GM19043 (cell line): ENCODE data around the gene PRRT1.
"Not testable (repeated sequence)": the region's sequence is repeated elsewhere in the genome, so short reads cannot be mapped to it uniquely, and the experiment has no call there.

ENCODE experiments used
- ATAC-seq: cut with Tn5 transposase; IDR thresholded peaks from one replicate; pipeline ENCODE4 v1.9.1; 2021; ENCODE audit warnings: low read depth; ENCODE audit not compliant: unreplicated experiment

Gene PRRT1

DNA sequence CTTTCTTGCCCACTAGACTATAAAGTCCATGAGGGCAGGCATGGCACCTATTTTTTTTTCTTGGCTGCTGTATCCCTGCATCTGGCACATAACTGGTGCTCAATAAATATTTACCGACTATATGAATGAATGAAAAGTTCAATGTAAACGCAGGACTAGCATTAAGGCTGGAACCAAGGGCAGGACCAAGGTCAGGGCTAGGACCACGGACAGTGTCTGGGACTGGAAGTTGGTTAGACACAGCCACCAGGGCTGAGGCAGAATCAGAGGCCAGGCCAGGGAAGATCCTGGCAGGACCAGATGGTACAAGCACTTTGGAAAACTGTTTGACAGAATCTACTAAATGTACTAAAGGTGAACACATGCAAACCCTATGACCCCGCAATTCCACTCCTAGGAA, 46.3 kb downstream of the PRRT1 start:
- ATAC-seq = no peak

DNA sequence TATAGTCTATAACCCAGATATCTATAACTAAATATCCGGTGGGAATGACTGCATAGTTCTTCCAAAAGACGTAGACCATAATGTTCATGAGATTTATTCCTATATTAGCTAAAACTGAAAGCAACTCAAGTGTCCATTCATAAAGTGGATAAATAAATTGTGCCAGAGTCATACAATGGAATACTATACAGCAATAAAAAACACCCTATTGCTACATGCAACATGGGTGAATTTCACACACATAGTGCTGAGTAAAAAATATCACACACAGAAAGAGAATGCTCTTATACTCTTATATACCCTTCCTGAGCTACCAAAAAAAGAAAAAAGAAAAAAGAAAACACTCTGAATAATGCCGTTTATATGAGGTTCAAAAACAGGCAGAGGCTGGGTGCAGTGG, 49.5 kb downstream of the PRRT1 start:
- ATAC-seq = no peak

DNA sequence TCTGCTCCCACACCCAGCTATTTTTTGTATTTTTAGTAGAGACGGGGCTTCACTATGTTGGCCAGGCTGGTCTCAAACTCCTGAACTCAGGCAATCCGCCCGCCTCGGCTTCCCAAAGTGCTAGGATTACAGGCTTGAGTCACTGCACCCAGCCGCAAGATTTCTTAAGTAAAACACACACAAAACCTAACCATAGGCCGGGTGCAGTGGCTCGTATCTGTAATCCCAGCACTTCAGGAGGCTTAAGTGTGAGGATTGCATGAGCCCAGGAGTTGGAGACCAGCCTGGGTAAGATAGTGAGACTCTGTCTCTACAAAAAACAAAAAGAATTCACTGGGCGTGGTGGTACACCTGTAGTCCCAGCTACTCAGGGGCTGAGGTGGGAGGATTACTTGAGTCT, 51.5 kb downstream of the PRRT1 start:
- not testable (repeated sequence) for ATAC-seq
